ENCODE results near the gene LRRC23. TPM values are rescaled to one million over a fixed set of nuclear protein-coding genes. Genes with fewer than 3 reads are reported as not detected.

LRRC23 gene
- total RNA-seq, 1 experiment from 2014 or later: 8.0 TPM

DNA sequence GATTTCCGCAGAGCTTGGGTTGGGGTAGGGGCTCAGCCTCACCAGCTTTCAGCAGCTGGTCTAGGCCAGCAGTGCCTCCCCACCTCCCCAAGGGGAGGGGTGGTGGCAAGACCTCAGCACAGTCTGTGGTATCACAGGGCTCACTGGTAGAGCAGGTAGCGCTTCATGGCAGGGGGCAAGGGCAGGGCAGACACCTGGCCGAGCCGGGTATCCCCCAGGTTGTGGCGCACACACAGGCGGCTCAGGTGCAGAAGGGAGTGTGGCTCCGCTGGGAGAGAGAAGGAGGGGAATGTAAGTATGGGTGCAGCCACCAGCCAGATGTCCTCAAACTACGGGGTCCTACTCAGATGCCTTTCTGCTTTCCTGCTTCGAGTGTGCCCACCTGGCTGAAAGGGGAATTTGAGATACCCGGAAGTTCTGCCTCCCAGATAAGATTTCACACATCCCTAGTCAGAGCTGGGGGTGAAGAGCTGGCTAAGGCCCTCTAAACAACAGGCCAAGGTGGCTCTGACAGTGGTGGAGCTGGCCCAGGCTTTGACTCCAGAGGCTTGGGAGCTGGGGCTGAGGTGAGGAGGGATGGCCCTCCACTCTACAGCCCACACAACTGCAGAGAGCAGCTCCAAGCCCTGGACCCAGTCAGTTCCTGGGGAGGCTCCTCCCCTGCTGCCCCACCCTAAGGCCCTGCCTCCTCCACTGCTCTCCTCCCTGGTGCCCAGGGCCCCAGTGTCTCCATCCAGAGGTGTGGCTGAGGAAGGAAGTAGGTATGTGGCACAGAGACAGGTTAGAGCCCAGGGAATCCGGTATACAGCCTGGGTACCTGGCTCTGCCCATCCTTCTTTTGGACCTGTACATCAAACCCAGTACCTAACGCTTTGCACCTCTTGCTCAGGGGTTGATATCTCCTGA lies 33.3 kb upstream of the LRRC23 start (continued):
- TF ChIP-seq REST (IDR thresholded peaks at IDR 0.05; ENCODE audit: low read depth) (no peak), FOSL1 (IDR thresholded peaks at IDR 0.05; ENCODE audit: low read depth) (no peak), ZNF274 (IDR thresholded peaks at IDR 0.05; ENCODE audit: low read depth, low read length) (no peak), CBX3 (IDR thresholded peaks at IDR 0.05; ENCODE audit: low read depth) (no peak), JUND (IDR thresholded peaks at IDR 0.05) (no peak)
- TF ChIP-seq, protein P1, sequence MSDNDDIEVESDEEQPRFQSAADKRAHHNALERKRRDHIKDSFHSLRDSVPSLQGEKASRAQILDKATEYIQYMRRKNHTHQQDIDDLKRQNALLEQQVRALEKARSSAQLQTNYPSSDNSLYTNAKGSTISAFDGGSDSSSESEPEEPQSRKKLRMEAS (IDR thresholded peaks at IDR 0.05): no peak

Data from HCT116 (cell line).